Central memory CD4-positive, alpha-beta T cell (primary cell): ENCODE data around the gene ZNF316.

Experiments used
- DNase-seq: peaks from one replicate; pipeline ENCODE4 v3.0.0; 2022
- total RNA-seq, 3 experiments: gene quantifications; one replicate each; lab custom pipeline; 2026; lab: John Stamatoyannopoulos, UW

Gene ZNF316
- 61.4 to 105 (median 70.4) reads per million in 3 experiments for total RNA-seq

- peak; percentile 45 for DNase-seq
These were observed at the start of gene ZNF316 for GRCh38 chr7:6636741-6637543. Gene ZNF316, plus strand, starts transcription at chr7:6637318. Its CDS starts 5,092 bp downstream, at chr7:6642410.

DNA sequence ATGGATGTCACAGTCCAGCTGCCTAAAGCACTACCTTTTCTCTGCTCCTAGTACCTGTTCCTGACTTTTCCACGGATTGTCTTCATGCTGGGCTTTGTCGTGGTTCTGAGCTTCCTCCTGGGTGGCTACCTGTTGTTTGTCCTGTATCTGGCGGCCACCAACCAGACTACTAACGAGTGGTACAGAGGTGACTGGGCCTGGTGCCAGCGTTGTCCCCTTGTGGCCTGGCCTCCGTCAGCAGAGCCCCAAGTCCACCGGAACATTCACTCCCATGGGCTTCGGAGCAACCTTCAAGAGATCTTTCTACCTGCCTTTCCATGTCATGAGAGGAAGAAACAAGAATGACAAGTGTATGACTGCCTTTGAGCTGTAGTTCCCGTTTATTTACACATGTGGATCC is 48.6 kb upstream of the ZNF316 start:
- DNase-seq: no peak

GRCh38 chr7:6589151-6589828 is 47.8 kb upstream of the ZNF316 start:
- no peak for DNase-seq

- DNase-seq: peak; percentile 87
These were observed 47.1 kb upstream of the ZNF316 start, which contains the start of gene INTS15 for GRCh38 chr7:6589829-6590644. Gene INTS15, plus strand, starts transcription at chr7:6590021. Its CDS starts 263 bp downstream, at chr7:6590284.

DNA sequence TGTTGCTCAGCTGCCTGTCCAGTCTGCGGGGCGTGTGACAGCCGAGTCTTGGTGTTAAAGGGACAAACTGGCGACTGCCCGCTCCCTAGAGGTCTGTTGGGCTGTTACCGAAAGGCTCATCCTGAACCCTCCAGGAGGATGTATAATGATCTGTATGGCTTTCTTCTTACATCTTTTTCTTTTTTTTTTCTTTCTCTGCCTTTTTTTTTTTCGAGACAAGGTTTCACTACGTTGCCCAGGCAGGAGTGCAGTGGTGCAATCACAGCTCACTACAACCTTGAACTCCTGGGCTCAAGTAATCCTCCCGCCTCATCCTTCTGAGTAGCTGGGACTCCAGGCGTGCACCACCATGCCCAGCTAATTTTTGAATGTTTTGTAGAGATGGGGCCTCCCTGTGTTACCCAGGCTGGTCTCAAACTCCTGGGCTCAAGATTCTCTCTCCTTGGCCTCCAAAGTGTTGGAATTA is 46.4 kb upstream of the ZNF316 start:
- no peak for DNase-seq

- no peak for DNase-seq
These were observed 37.0 kb upstream of the ZNF316 start for GRCh38 chr7:6600093-6600492.

- no peak for DNase-seq
These were observed 32.7 kb upstream of the ZNF316 start for GRCh38 chr7:6604458-6604857.

DNA sequence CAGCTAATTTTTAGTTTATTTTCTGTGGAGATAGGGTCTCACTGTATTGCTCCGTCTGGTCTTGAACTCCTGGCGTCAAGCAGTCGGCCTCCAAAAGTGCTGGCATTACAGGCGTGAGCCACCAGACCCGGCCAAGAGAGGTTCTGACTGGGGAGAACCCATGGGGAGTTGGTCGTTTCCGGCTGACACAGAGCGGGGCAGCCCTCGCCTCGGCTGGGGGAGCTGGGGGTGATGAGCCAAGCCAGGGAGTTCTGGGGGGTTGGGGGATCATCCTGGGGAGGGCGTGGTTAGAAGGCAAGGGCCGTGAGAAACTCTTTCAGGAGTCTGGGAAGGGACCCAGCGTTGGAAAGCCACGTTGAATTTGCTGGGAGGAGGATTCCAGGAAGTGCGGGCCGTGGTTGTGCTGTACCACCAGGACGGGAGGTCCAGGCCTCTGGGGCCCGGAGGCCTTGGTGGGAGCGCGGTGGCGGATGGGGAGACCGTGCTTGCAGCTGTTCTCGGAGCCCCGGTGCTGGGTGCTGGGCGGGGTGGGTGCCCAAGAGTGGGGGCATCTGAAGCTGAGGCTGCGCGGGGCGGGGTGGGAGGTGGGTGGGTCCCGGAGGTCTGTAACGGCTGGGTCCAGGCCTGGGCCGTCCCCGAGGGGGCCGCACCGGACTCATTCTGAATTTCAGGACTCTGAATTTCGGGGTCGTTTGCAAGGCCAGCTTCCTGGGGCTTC is 30.1 kb upstream of the ZNF316 start:
- DNase-seq: no peak

- no peak for DNase-seq
These were observed 29.5 kb upstream of the ZNF316 start for GRCh38 chr7:6607651-6608051.

DNA sequence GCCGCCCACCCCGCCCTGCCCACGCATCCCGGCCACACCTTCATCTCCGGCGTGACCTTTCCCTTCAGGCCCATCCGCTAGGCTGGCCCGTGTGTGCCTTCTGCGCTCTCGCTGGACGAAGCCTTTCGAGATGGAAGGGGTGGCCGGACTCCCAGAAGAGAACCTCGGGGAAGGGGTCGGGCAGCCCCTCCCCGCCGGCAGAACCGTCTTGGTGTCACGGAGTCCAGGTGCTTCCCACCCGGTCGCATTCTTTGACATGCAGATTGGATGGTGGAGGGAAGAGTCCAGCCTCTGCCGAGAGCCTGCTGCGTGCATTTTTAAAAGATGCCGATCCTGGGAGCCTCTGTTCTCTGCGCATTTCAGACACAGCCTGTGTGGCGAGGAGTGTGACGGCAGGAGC is 29.0 kb upstream of the ZNF316 start:
- DNase-seq: no peak

- DNase-seq: no peak
These were observed 28.3 kb upstream of the ZNF316 start for GRCh38 chr7:6608794-6609193.

DNA sequence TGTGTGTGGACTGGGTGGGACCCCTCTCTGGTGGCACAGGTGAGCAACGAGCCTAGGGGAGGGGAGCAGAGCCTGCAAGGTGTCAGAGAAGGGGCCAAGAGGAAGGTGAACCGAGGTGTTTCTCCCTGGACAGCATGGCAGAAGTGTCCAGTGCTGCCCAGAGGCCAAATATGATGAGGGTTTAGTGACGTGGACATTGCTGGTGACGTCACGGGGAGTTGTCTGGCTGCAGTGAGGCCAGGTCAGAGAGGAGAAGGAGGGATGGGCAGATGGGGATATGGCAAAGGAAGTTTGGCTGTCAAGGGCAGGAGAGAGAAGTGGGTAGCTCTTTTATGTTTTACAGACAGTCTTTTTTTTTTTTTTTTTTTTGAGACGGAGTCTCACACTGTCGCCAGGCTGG is 24.3 kb upstream of the ZNF316 start:
- DNase-seq: no peak

- no peak for DNase-seq
These were observed 23.4 kb upstream of the ZNF316 start for GRCh38 chr7:6613706-6614105.

- no peak for DNase-seq
These were observed 22.0 kb upstream of the ZNF316 start, which contains the start of gene ZNF853 for GRCh38 chr7:6614953-6615722. Gene ZNF853, plus strand, starts transcription at chr7:6615610. Its CDS starts 565 bp downstream, at chr7:6616175.

- no peak for DNase-seq
These were observed 21.2 kb upstream of the ZNF316 start for GRCh38 chr7:6615723-6616555.

DNA sequence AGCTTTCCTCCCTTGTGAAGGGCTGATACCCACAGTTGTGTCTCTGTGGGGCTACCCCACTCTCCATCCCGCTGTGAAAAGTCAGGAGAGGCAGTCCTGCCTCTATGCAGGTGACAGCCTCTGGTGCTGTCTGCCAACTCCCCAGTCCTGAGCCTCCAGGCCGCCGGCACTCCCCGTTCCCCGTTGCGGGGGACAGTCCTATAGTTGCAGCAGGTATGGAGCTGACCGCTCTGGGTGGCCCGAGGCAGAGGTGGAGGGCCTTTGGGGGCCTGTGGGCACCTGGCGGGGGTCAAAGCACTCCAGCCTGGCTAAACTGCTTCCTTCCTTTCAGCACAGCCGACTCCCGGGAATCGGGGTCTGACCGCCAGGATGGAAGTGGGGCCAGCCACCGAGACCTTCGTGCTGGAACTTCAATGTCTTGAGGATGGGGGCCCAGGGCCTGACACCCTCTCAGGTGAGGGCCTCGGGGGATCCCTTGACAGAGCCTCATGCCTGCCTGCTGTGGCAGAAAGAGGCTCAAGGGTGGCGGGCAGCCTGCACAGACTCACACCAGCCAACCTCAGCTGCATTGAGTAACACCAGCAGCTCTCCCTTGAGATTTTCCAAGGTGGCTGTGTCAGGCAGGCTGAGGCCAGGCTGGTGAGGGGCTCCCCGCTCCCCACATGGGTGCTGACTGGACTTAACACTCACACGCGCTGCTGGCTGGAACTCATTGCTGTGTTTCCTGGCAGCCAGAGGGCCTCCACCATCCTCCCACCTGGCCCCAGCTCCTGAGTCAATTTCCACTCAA is 20.1 kb upstream of the ZNF316 start:
- DNase-seq: no peak

DNA sequence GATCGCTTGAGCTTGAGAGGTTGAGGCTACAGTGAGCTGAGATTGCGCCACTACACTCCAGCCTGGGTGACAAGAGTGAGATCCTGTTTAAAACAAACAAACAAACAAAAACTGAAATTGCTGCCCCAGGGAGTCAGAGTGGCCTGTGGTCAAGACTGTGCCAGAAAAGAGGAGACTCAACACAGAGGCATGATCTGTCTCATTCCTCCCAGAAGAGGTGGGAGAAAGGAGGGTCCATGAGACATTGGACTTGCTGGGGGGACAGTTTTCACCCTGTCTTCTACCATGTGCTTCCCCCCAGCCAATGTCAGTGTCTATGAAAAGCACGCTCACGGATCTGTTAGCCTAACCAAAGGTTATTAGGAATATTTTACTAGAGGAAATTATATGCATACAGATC is 18.5 kb upstream of the ZNF316 start:
- DNase-seq: no peak

- no peak for DNase-seq
These were observed 17.2 kb upstream of the ZNF316 start for GRCh38 chr7:6619961-6620360.
